Activated CD4-positive, alpha-beta T cell treated with anti-CD3 and anti-CD28 coated beads for 1 hour (primary cell): ENCODE data around the gene LRP1B.

Source experiments
- DNase-seq: peaks from one replicate; pipeline ENCODE4 v3.0.0-alpha.2; 2020

Gene LRP1B

GRCh38 chr2:142037744-142038143 lies 93.1 kb downstream of the LRP1B start:
- no peak for DNase-seq

DNA sequence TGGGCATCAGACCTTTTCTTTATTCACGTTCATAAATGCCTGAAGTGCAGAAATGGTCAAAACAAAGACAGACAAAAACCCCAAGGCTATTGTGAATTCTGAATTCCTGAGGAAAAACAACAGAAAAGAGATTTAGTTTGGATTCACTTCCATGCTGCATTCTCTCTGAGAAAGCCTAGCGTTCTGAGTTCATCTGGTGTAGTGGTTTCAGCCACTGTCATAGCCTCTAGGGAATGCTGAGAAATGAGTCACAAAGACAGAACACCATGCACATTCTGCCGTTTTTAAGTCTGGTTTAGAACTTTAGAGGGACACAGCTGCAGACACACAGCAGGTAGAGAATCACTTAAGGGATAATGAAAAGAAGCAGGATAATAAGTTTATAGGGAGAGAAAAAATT lies 93.8 kb downstream of the LRP1B start:
- DNase-seq: no peak

DNA sequence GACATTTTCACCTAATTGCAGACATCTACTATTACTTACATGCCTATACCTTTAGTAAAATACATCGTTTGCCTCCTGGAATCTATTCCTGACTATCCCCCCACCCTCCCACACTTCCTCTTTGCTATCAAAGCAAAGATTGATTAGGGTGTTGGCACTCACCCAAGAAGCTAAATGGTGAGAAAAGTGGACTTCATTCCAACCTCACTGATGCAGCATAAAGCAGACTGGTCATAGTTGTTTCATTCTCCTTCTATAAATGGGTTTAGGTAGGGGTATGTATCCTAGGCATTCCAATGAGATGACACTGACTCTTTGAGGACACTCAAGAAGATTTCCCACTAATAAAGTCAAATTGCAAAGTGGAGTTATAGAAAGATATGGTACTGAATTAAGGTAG lies 97.4 kb downstream of the LRP1B start:
- no peak for DNase-seq

GRCh38 chr2:142031656-142032055 lies 99.2 kb downstream of the LRP1B start:
- DNase-seq: no peak

GRCh38 chr2:142030735-142031134 lies 100.1 kb downstream of the LRP1B start:
- no peak for DNase-seq

DNA sequence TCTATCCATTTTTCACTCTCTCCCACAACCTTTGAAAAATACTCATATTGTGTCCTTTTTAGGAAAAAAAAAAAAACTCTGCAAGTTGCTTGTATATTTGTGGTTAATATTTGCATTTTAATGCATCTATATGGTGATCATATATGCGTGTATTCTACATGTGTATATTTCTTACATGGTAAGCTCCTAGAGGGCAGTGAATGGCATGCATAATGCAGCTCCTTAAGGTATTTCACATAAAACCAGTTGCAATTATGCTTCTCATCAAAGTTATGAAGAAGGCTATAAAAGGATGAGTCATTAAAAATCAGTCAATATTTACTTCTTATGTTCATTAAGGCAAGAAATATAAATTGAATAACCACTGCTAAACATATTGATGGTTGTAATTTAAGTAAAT lies 100.8 kb downstream of the LRP1B start:
- no peak for DNase-seq

DNA sequence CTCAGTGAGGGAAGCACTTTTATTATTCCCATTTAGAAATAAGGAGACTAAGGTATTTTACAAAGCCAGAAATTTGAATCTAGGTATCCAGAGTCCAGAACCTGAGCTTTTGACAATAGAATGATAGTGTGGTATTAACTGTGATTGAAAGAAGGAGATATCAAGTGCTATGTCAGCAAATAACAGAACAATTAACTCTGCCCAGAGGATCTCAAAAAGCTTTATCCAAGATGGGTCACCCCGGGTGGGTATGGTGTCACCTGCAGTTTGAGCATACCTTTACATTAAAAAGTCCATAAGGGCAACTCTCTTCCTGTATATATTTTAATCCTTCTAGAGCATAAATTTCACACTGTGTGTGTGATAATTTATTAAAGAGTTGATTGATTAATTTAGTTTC lies 105.4 kb downstream of the LRP1B start:
- no peak for DNase-seq

DNA sequence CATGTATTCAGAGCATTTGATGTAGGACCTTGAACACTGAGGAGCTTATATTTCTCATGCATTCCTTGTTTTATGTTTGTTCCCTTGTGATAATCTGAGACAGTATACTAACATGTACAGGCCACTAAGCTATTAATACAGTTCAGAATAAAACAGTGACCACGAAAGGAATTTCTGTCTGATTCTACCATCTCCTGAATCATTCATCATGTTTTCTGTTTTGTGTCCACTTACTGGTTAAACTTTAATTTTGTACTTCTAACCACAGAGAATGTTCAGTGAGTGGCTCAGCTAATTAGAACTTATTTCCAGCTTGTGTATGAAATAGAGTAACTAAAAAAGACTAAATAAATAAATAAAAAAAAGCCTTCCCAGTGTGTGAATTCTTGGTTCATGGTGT lies 110.4 kb downstream of the LRP1B start:
- no peak for DNase-seq

GRCh38 chr2:142014536-142014935 lies 116.3 kb downstream of the LRP1B start:
- DNase-seq: no peak

- no peak for DNase-seq
Observed at GRCh38 chr2:142012797-142013196, 118.0 kb downstream of the LRP1B start.

DNA sequence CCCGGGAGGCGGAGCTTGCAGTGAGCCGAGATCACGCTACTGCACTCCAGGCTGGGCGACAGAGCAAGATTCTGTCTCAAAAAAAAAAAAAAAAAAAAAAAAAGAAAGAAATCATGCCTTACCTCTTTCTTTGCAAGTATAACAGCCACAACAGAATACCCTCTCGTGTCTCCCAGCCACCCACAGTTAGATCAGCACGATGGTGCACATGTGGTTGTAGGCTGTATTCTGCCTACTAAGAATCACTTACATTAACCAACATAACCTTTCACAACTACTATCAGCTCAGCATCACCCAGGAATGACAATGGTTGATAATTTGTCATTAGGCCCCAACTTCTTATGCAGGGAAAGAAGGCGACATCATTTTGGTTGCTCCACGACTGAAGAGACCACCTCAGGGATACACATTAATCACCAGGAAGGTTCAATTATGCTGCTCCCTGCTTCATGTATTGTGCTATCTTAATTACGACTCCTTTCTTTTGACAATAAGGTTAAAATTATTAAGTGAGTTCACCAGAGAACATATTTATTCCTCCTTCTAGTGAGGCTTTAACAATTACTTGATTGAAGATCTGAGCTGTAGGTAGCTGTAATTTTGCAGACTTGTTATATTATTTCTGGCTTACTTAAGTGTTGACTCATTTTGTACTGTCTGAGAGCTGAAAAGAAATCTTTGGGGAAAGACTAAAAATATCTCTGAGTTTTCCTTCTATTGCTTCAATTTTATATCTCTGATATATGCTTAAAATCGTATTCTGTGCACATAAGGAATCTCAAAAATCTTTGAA lies 120.1 kb downstream of the LRP1B start:
- no peak for DNase-seq

GRCh38 chr2:142008135-142008744 lies 122.6 kb downstream of the LRP1B start:
- DNase-seq: no peak

GRCh38 chr2:141994066-141994465 lies 136.8 kb downstream of the LRP1B start:
- no peak for DNase-seq

DNA sequence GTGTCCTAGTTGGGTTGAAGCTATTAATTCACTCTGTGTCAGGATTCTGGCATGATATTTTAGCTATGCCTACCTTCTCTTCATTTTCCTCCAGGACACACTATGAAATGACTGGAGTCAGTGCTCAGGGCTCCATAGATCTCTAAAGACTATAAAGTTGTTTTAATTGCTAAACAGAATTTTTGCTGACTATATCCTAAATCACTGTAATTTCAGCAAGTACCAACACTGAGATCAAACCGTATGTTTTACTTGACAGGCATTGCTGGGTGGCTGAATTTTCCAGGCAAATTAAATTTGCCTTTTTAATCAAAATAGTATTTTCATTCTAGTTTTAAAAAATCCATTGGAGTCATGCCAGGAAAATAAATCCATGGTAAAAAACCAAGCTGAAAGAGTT lies 138.1 kb downstream of the LRP1B start:
- DNase-seq: no peak

DNA sequence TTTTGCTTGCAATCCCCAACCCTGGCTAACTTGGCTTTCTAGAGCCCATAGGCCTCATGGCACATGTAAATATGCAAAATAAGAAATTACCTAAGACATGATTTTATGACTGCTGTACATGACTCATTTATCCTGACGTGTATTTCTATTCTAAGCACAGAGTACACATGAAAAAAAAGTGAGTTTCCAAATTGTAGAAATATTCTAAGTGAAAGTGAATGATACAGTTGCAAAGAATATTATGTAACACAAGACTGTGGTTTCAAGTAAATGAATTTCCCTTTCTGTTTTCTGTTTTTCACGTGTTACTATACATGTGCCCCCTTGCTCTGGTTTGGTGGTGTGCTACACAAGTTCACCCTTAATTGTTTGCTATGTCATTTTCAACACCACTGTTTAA lies 162.4 kb downstream of the LRP1B start:
- DNase-seq: no peak

GRCh38 chr2:141967980-141968379 lies 162.8 kb downstream of the LRP1B start:
- DNase-seq: no peak

DNA sequence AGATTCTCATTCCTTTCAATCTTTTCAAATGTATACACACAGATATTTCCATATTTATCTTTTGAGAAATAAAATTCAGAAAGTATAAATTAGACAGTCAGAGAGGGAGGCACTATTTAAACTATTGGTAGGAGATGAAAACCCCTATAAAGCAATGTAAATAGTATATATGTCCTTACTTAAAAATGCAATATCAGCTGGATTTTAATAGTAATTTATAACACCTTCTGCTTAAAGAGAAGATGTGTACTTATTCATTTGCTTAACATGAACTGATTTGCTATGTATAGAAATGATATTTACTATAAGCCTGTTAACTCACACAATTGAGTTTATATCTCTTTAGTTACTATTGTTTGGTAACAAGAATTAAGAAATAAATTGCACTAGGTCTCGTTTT lies 163.3 kb downstream of the LRP1B start:
- no peak for DNase-seq

DNA sequence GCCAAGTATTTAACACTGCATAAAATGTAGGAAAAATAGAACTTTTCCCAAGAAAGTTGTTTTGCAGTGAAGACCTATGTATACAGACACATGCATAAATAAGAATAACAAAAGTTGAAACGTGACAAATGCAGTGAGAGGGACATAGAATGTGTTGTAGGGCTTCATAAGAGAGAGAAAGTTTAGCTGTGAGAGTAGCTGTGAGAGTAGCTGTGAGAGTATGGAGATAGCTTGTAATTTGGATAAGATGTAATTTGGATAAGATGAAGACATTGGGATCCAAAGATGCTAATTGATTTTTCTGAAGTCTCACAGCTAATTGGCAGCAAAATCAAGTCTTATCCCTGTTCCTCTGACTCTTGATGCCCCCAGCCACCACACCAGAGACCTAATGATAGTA lies 170.9 kb downstream of the LRP1B start:
- DNase-seq: no peak

DNA sequence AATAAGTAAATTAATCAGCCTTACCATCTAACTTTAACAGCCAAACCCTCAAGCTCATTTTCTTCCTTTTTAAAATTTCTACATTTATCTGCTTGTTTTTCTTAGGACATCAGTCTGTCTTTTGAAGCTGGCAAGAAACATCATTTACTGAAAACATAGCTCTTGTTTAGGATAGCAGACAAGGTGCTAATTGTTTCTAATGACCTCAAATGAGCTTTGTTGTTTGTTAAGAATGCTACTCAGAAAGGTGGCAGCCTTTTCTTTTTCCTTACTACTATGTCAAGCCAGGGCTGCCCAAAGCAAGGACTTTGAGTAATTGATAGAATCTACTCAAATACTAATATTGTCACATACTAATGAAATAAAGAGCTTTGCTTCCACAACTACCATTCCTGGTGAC lies 171.8 kb downstream of the LRP1B start:
- DNase-seq: no peak

- DNase-seq: no peak
Observed at GRCh38 chr2:141957827-141958450, 172.9 kb downstream of the LRP1B start.

- no peak for DNase-seq
Observed at GRCh38 chr2:141957321-141957720, 173.5 kb downstream of the LRP1B start.

GRCh38 chr2:141947396-141948114 lies 183.3 kb downstream of the LRP1B start:
- no peak for DNase-seq

DNA sequence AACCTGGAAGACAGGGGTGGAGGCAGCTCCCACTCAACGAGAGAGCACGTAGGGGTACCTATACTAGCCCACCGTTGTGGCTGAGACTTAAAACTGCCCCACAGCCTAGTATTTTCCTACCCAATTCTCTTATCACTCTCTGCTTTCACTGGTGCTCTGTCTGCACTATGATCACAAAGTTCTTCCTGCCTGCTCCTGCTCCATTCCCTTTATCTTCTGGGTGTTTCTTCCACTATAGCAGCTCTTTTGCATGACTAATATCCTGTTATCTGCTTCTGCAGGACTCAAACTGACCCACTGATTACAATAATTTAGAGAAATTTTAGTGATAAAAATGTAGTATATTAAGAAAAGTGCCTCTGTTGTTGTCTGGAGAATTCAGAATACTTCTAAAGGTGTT lies 184.8 kb downstream of the LRP1B start:
- no peak for DNase-seq

DNA sequence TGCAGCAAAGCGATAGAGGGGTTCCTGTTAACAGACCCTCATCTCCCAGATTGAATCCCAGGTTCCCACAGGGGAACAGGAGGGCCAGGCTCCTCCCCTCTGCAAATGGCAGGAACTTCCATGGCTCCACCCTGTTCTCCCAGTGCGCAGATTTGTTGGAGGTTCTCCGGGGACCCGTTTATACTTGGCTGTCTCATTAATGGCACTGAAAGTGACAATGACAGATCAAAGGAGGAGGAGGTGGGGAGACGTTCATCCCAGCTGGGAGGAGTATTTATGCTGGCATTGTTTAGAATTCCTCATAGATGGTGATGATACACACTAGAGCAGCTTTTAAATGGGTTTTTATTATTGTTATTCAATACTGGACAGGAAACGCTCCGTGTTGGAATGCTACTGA lies 186.9 kb downstream of the LRP1B start:
- DNase-seq: no peak
